Stimulated activated CD4-positive, alpha-beta T cell treated with anti-CD3 and anti-CD28 coated beads, Interleukin-15, amount 100 ng/mL, for 1 hour (primary cell): ENCODE measurements around the gene ADGRV1.
"Not testable (repeated sequence)": the region's sequence is repeated elsewhere in the genome, so short reads cannot be mapped to it uniquely, and the experiment has no call there.

Source experiments
- DNase-seq, 2 donors: peaks; one replicate each; pipeline ENCODE4 v3.0.0-alpha.2; 2020; ENCODE audit warnings: low read depth in 1 of 2, low spot score in 1 of 2

ADGRV1 gene

GRCh38 chr5:90549223-90549622 is 9.4 kb upstream of the ADGRV1 start:
- no peak for DNase-seq

GRCh38 chr5:90549729-90550275 is 8.8 kb upstream of the ADGRV1 start:
- no peak for DNase-seq

- no peak for DNase-seq
These were observed 7.6 kb upstream of the ADGRV1 start for GRCh38 chr5:90550963-90551362.

GRCh38 chr5:90551376-90551775 is 7.2 kb upstream of the ADGRV1 start:
- DNase-seq = no peak

- DNase-seq = no peak
These were observed 4.9 kb upstream of the ADGRV1 start for GRCh38 chr5:90553711-90554110.

- DNase-seq = no peak
These were observed 4.1 kb upstream of the ADGRV1 start for GRCh38 chr5:90554358-90555006.

GRCh38 chr5:90555666-90556065 is 2.9 kb upstream of the ADGRV1 start:
- DNase-seq = no peak

GRCh38 chr5:90557391-90557790 is 1.2 kb upstream of the ADGRV1 start:
- no peak for DNase-seq

GRCh38 chr5:90557871-90558270 is 726 bp upstream of the ADGRV1 start:
- DNase-seq = no peak

GRCh38 chr5:90560771-90561170 is 2.2 kb downstream of the ADGRV1 start:
- DNase-seq = no peak

- no peak for DNase-seq
These were observed 3.2 kb downstream of the ADGRV1 start for GRCh38 chr5:90561766-90562165.

GRCh38 chr5:90562341-90562740 is 3.7 kb downstream of the ADGRV1 start:
- no peak for DNase-seq

- DNase-seq = no peak
These were observed 4.5 kb downstream of the ADGRV1 start for GRCh38 chr5:90563108-90563507.

- DNase-seq = no peak
These were observed 6.9 kb downstream of the ADGRV1 start for GRCh38 chr5:90565491-90565890.

GRCh38 chr5:90569084-90569483 is 10.5 kb downstream of the ADGRV1 start:
- DNase-seq = no peak

- no peak for DNase-seq
These were observed 11.4 kb downstream of the ADGRV1 start for GRCh38 chr5:90570034-90570433.

GRCh38 chr5:90571147-90571773 is 12.7 kb downstream of the ADGRV1 start:
- DNase-seq = no peak

GRCh38 chr5:90575712-90576111 is 17.1 kb downstream of the ADGRV1 start:
- DNase-seq = no peak

GRCh38 chr5:90576566-90576965 is 18.0 kb downstream of the ADGRV1 start:
- not testable (repeated sequence) for DNase-seq

GRCh38 chr5:90579905-90580304 is 21.3 kb downstream of the ADGRV1 start:
- DNase-seq = not testable (repeated sequence)

- DNase-seq = no peak
These were observed 23.4 kb downstream of the ADGRV1 start for GRCh38 chr5:90581956-90582355.

GRCh38 chr5:90585337-90585986 is 26.9 kb downstream of the ADGRV1 start:
- DNase-seq = no peak
